ENCODE results near the gene EGFL8. TPM values are rescaled to one million over a fixed set of nuclear protein-coding genes. Genes with fewer than 3 reads are reported as not detected.
"Not testable (repeated sequence)": the region's sequence is repeated elsewhere in the genome, so short reads cannot be mapped to it uniquely, and the experiment has no call there.

The EGFL8 gene
- total RNA-seq, 1 donor = 0.72 TPM

- TF ChIP-seq, protein P1, sequence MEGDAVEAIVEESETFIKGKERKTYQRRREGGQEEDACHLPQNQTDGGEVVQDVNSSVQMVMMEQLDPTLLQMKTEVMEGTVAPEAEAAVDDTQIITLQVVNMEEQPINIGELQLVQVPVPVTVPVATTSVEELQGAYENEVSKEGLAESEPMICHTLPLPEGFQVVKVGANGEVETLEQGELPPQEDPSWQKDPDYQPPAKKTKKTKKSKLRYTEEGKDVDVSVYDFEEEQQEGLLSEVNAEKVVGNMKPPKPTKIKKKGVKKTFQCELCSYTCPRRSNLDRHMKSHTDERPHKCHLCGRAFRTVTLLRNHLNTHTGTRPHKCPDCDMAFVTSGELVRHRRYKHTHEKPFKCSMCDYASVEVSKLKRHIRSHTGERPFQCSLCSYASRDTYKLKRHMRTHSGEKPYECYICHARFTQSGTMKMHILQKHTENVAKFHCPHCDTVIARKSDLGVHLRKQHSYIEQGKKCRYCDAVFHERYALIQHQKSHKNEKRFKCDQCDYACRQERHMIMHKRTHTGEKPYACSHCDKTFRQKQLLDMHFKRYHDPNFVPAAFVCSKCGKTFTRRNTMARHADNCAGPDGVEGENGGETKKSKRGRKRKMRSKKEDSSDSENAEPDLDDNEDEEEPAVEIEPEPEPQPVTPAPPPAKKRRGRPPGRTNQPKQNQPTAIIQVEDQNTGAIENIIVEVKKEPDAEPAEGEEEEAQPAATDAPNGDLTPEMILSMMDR (IDR thresholded peaks at IDR 0.05; ENCODE audit: insufficient read depth, low read length) = no peak
Observed at GRCh38 chr6:32189069-32189741, 24.8 kb downstream of the EGFL8 start.

GRCh38 chr6:32189742-32190053, 25.3 kb downstream of the EGFL8 start:
- no peak for DNase-seq (ENCODE audit: low read depth)
- TF ChIP-seq, protein P1 (IDR thresholded peaks at IDR 0.05; ENCODE audit: insufficient read depth, low read length) = no peak
- H3K4me3 ChIP-seq (ENCODE audit: low read depth, low read length) = peak overlapping the region; percentile 80

More at GRCh38 chr6:32189069-32189741, 24.8 kb downstream of the EGFL8 start:
- peak overlapping the region; percentile 80 for H3K4me3 ChIP-seq (ENCODE audit: low read depth, low read length)
- no peak for DNase-seq (ENCODE audit: low read depth)

DNA sequence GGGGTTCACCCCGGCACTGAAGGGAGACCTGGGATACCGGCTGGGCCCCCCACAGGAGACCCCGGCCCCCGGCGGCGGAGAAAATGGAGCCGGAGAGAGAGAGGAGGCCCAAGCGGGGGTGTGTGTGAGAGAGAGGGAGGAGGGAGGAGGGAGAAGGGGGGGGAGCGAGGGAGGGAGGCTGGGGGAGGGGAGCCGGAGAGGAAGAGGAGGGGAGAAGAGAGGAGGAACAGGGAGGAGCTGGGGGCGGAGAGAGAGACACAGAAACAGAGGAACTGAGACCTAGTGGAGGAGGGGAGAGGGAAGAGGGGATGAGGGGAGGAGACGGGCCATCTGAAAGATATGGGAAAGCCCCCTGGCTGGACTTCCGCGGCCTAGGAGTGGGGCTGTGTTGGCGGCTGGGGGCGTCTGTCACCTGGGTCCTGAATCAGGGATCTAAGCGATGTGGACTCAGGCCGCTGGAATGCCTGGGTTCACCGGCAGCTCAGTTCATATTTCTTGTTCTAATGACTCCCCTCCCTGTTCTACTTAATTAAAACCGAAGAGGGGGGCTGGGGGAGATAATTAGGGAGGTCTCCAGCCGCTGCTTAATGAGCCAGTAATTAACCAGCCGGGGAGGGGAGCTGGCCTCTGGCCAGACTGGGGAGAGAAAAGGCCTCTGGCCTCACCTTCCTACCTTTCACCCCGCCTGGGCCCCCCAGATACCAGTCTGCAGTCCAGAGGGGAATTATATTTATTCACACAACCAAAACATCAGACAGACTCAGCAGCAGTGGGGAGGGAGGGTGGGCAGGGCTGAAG, 25.9 kb downstream of the EGFL8 start, which contains the start of gene PBX2:
PBX2 (minus strand) TSS at position 149 of the 798 bp plus-strand sequence. CDS start 287 bp downstream, outside the sequence.
- TF ChIP-seq, protein P1 (IDR thresholded peaks at IDR 0.05; ENCODE audit: insufficient read depth, low read length) = no peak
- H3K4me3 ChIP-seq (ENCODE audit: low read depth, low read length) = peak within 1 kb of the TSS; percentile 80
- peak; percentile 90 for DNase-seq (ENCODE audit: low read depth)

- peak overlapping the region; percentile 75 for H3K4me3 ChIP-seq (ENCODE audit: low read depth, low read length)
- no peak for DNase-seq (ENCODE audit: low read depth)
- TF ChIP-seq, protein P1 (IDR thresholded peaks at IDR 0.05; ENCODE audit: insufficient read depth, low read length) = no peak
Observed at GRCh38 chr6:32190911-32191677, 26.7 kb downstream of the EGFL8 start.

DNA sequence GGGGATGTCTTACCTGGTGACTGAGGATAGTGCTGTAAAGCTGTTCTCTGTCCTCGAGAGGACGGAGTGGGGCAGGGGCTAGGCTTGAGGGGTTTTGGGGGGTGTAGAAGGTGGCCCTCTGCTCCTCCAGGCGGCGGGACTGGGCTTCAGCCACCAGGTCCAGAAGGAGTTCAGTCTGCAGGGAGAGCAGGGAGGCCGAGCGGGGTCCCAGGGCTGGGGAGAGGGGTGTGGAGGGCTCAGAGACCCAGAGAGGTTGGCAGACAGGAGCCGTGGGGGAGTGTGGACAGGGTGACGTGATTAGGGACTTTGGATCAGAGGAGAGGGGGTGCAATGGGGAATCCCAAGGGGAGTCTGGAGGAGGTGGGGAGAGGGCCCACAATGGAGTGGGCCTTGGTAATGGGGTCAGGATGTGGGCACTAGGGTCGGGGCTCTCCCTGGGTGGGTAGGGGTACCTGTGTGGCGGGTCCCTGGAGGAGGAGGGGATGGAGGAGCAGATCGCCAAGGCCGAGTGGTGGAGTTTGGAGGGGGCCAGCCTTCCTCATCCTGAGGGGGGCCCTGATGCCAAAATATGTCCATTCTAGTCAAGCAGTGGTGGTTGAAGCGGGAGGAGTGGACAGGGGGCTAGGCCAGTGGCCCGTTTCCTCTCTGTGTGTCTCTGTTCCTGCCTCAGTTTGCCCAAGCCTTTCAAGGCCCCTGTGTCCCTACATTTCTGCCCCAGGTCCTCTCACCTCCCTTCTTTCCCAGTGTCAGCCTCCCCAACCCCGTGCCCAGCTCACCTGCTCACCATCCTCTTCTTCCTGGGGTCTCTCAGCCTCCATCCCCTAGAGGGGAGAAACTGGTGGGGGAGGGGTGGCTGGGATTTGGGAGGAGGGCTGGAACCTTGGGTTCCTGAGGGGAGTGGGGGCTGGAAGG, 27.6 kb downstream of the EGFL8 start:
- no peak for DNase-seq (ENCODE audit: low read depth)
- TF ChIP-seq, protein P1 (IDR thresholded peaks at IDR 0.05; ENCODE audit: insufficient read depth, low read length) = no peak
- H3K4me3 ChIP-seq (ENCODE audit: low read depth, low read length) = no peak overlapping the region

- no peak within 1 kb of the TSS for H3K4me3 ChIP-seq (ENCODE audit: low read depth, low read length)
- no peak for DNase-seq (ENCODE audit: low read depth)
- TF ChIP-seq, protein P1 (IDR thresholded peaks at IDR 0.05; ENCODE audit: insufficient read depth, low read length) = no peak
Observed at GRCh38 chr6:32192608-32193039, 28.2 kb downstream of the EGFL8 start, which contains the start of gene GPSM3. Gene GPSM3 (minus strand): TSS chr6:32192643. CDS start chr6:32192513, 130 bp downstream.

DNA sequence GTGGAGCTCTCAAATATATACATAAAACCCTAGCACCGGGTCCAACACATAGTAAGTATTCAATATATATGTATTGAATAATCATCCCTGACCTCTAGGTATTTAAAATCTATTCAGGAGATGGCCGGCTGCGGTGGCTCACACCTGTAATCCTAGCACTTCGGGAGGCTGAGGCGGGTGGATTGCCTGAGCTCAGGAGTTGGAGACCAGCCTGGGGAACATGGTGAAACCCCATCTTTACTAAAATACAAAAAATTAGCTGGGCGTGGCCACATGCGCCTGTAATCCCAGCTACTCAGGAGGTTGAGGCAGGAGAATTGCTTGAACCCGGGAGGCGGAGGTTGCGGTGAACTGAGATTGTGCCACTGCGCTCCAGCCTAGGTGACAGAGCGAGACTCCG, 28.7 kb downstream of the EGFL8 start:
- not testable (repeated sequence) for H3K4me3 ChIP-seq (ENCODE audit: low read depth, low read length); DNase-seq (ENCODE audit: low read depth)

Measured in fibroblast of the aortic adventitia (primary cell).